ENCODE measurements around the gene PLCH1. TPM values are rescaled to one million over a fixed set of nuclear protein-coding genes. Genes with fewer than 3 reads are reported as not detected.

Gene PLCH1
- total RNA-seq, 2 experiments from 2014 or later, result 0.06 TPM; not detected in 1

DNA sequence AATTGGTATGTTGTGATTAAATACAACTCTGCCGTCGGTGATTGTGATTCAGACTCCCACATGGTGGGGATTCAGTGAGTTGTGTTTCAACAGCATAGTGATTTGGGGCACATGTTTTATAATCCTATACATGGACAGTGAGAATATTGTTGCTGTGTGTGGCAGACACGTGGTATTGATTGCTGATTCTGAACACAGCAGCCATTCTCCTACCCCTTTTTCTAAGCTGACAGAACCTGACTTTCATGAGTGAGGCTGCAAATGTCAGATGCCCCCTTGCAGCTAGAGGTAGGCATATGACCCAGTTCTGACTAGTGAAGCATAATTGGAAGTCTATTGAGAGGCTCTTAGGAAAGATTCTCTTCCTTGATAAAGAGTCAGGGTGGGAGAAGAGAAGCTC is 296.3 kb downstream of the PLCH1 start:
- no peak for DNase-seq (ENCODE audit: low spot score)
- Histone ChIP-seq H3K9me2 (ENCODE audit: insufficient read depth, low read length) (no peaks in the 10 kb centered on the region), H2AFZ (ENCODE audit: low read length) (no peak overlapping the region), H3K27ac (ENCODE audit: low read depth, low read length, poor library complexity, severe bottlenecking) (no peak overlapping the region), H3K4me3 (ENCODE audit: low read depth, low read length, poor library complexity, severe bottlenecking) (no peak overlapping the region), H3K79me2 (ENCODE audit: insufficient read depth, low read depth, low read length) (no peaks in the 10 kb centered on the region), H3K4me2 (ENCODE audit: low read length) (no peak overlapping the region), H3K9me3 (ENCODE audit: low read length) (no peaks in the 10 kb centered on the region), H3K36me3 (ENCODE audit: insufficient read depth, low read length) (no peaks in the 10 kb centered on the region), H4K20me1 (ENCODE audit: insufficient read depth, low read length) (no peaks in the 10 kb centered on the region), H3K4me1 (ENCODE audit: insufficient read depth, low read length, poor library complexity, severe bottlenecking) (no peaks in the 10 kb centered on the region)
- ChIA-PET POLR2A (no interaction called here), CTCF (ENCODE audit: unreplicated experiment) (no interaction called here)
- BruUV-seq (replicated peaks), result no TSS peak
- TF ChIP-seq CTCF (conservative IDR thresholded peaks at IDR 0.05; ENCODE audit: low read length) (no peak), EZH2phosphoT487 (IDR thresholded peaks at IDR 0.05; ENCODE audit: borderline replicate concordance, low read depth, low read length) (no peak)
- intact Hi-C loops (cut with micrococcal nuclease; ENCODE audit: unreplicated experiment), result no loop called here

DNA sequence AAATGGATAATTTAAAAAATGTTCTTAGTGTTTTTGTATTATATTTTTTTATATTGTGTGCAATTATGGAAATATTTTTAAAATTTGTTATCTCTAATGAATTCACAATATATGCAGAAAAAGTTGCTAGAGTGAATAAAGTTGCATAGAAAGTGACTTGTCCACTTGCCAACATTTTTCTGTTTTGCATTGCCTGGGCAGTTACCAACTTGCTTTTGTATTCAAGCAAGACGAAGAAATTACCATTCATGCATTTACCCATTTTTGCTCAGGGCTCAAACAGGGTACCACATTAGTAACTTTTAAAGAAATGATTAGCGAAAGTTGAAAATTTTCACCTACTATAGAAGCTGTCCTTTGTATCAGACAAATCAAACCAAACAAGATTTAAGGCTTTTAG is 298.5 kb downstream of the PLCH1 start:
- H3K79me2 ChIP-seq (ENCODE audit: insufficient read depth, low read depth, low read length), result no peaks in the 10 kb centered on the region
- TF ChIP-seq CTCF (conservative IDR thresholded peaks at IDR 0.05; ENCODE audit: low read length) (no peak), EZH2phosphoT487 (IDR thresholded peaks at IDR 0.05; ENCODE audit: borderline replicate concordance, low read depth, low read length) (no peak)
- no TSS peak for BruUV-seq (replicated peaks)
- intact Hi-C loops (cut with micrococcal nuclease; ENCODE audit: unreplicated experiment), result no loop called here
- H3K9me3 ChIP-seq (ENCODE audit: low read length), result no peaks in the 10 kb centered on the region
- H3K4me2 ChIP-seq (ENCODE audit: low read length), result no peak overlapping the region
- no peak for DNase-seq (ENCODE audit: low spot score)
- H3K27ac ChIP-seq (ENCODE audit: low read depth, low read length, poor library complexity, severe bottlenecking), result no peak overlapping the region
- H3K4me3 ChIP-seq (ENCODE audit: low read depth, low read length, poor library complexity, severe bottlenecking), result no peak overlapping the region
- CTCF ChIA-PET (ENCODE audit: unreplicated experiment), result no interaction called here
- H4K20me1 ChIP-seq (ENCODE audit: insufficient read depth, low read length), result no peaks in the 10 kb centered on the region
- no peaks in the 10 kb centered on the region for H3K9me2 ChIP-seq (ENCODE audit: insufficient read depth, low read length)
- no peaks in the 10 kb centered on the region for H3K36me3 ChIP-seq (ENCODE audit: insufficient read depth, low read length)
- POLR2A ChIA-PET, result no interaction called here
- H2AFZ ChIP-seq (ENCODE audit: low read length), result no peak overlapping the region
- no peaks in the 10 kb centered on the region for H3K4me1 ChIP-seq (ENCODE audit: insufficient read depth, low read length, poor library complexity, severe bottlenecking)

GRCh38 chr3:155444771-155445170 is 300.1 kb downstream of the PLCH1 start:
- TF ChIP-seq EZH2phosphoT487 (IDR thresholded peaks at IDR 0.05; ENCODE audit: borderline replicate concordance, low read depth, low read length) (no peak), CTCF (conservative IDR thresholded peaks at IDR 0.05; ENCODE audit: low read length) (no peak)
- no TSS peak for BruUV-seq (replicated peaks)
- ChIA-PET CTCF (ENCODE audit: unreplicated experiment) (no interaction called here), POLR2A (interaction anchor here (0.6 kb wide), 2 partner anchors 15 to 698 kb away, joined by 3 read pairs; no protein-coding TSS in a partner anchor)
- Histone ChIP-seq H4K20me1 (ENCODE audit: insufficient read depth, low read length) (no peaks in the 10 kb centered on the region), H3K4me3 (ENCODE audit: low read depth, low read length, poor library complexity, severe bottlenecking) (no peak overlapping the region), H3K9me2 (ENCODE audit: insufficient read depth, low read length) (no peaks in the 10 kb centered on the region), H2AFZ (ENCODE audit: low read length) (no peak overlapping the region), H3K36me3 (ENCODE audit: insufficient read depth, low read length) (no peaks in the 10 kb centered on the region), H3K79me2 (ENCODE audit: insufficient read depth, low read depth, low read length) (no peaks in the 10 kb centered on the region), H3K27ac (ENCODE audit: low read depth, low read length, poor library complexity, severe bottlenecking) (no peak overlapping the region), H3K4me2 (ENCODE audit: low read length) (no peak overlapping the region), H3K9me3 (ENCODE audit: low read length) (no peaks in the 10 kb centered on the region), H3K4me1 (ENCODE audit: insufficient read depth, low read length, poor library complexity, severe bottlenecking) (no peaks in the 10 kb centered on the region)
- no peak for DNase-seq (ENCODE audit: low spot score)
- intact Hi-C loops (cut with micrococcal nuclease; ENCODE audit: unreplicated experiment), result no loop called here

All from OCI-LY7 (cell line).